IMR-90 (cell line): ENCODE data around the gene KRT7. TPM values are rescaled to one million over a fixed set of nuclear protein-coding genes. Genes with fewer than 3 reads are reported as not detected.
A peak's percentile ranks its signal among the peaks of the same experiment; 100 is the strongest.

Experiments
- ATAC-seq: fragments of 200-7000 bp; cut with Tn5 transposase; 2 replicates; pipeline ENCODE4 v1.9.1; 2020; ENCODE audit warnings: low read depth, mild to moderate bottlenecking, moderate library complexity
- BruUV-seq: library from RNA; stranded (reverse); fragments of 400-500 nt; replicated peaks from 2 replicates; lab custom pipeline; 2021; lab: Mats Ljungman, UMichigan
- CTCF ChIA-PET: fragments of 300-600 bp; formaldehyde crosslinking; extraction: SDS; loops from one replicate; lab custom pipeline; 2021; ENCODE audit warnings: antibody characterized with exemption; lab: Yijun Ruan, JAX
- POLR2A ChIA-PET: fragments of 300-600 bp; sonication (Branson Sonifier 250); formaldehyde crosslinking; loops from one replicate; lab custom pipeline; 2022; ENCODE audit warnings: antibody characterized with exemption; ENCODE audit not compliant: unreplicated experiment; lab: Charles Lee
- DNase-seq: peaks from one replicate; pipeline ENCODE4 v3.0.0; 2013
- H2AFZ ChIP-seq: replicated peaks from 2 replicates; pipeline ENCODE3; 2013; ENCODE audit warnings: low read length, mild to moderate bottlenecking; ENCODE audit not compliant: poor library complexity
- H2AK5ac ChIP-seq: 2 replicates; pipeline ENCODE4 v1.6.1; 2013; ENCODE audit warnings: low read depth, low read length, inconsistent platforms
- H2AK9ac ChIP-seq: replicated peaks from 2 replicates; pipeline ENCODE3; 2013; ENCODE audit warnings: mild to moderate bottlenecking, low read depth, low read length, moderate library complexity; ENCODE audit not compliant: poor library complexity
- H2BK120ac ChIP-seq: 2 replicates; pipeline ENCODE4 v1.6.1; 2013; ENCODE audit warnings: low read depth, low read length, inconsistent platforms
- H2BK15ac ChIP-seq: 3 replicates; pipeline ENCODE4 v1.6.1; 2013; ENCODE audit warnings: low read depth, low read length, inconsistent platforms
- H2BK20ac ChIP-seq: 2 replicates; pipeline ENCODE4 v1.6.1; 2013; ENCODE audit warnings: low read depth, mild to moderate bottlenecking, inconsistent platforms, low read length, moderate library complexity
- H2BK5ac ChIP-seq: 2 replicates; pipeline ENCODE4 v1.6.1; 2013; ENCODE audit warnings: mild to moderate bottlenecking, low read depth, low read length, inconsistent platforms; ENCODE audit not compliant: poor library complexity, severe bottlenecking
- H3K14ac ChIP-seq: replicated peaks from 2 replicates; pipeline ENCODE4 v1.6.1; 2013; ENCODE audit warnings: low read depth, low read length, inconsistent platforms
- H3K18ac ChIP-seq: 2 replicates; pipeline ENCODE4 v1.6.1; 2013; ENCODE audit warnings: low read depth, low read length, control low read depth
- H3K23ac ChIP-seq: 2 replicates; pipeline ENCODE4 v1.6.1; 2013; ENCODE audit warnings: low read depth, low read length, inconsistent platforms
- H3K27ac ChIP-seq: 2 replicates; pipeline ENCODE4 v1.5.1; 2013; ENCODE audit warnings: mild to moderate bottlenecking, control low read depth, low read length; ENCODE audit not compliant: insufficient read depth
- H3K27me3 ChIP-seq: 2 replicates; pipeline ENCODE4 v1.6.1; 2013; ENCODE audit warnings: low read length; ENCODE audit not compliant: control insufficient read depth, insufficient read depth
- H3K36me3 ChIP-seq: 2 replicates; pipeline ENCODE4 v1.6.1; 2013; ENCODE audit warnings: low read length, mixed read lengths; ENCODE audit not compliant: control insufficient read depth, insufficient read depth
- H3K4ac ChIP-seq: 2 replicates; pipeline ENCODE4 v1.6.1; 2013; ENCODE audit warnings: low read depth, low read length, inconsistent platforms
- H3K4me1 ChIP-seq: 2 replicates; pipeline ENCODE4 v1.6.1; 2013; ENCODE audit warnings: low read length, mixed read lengths; ENCODE audit not compliant: control insufficient read depth, insufficient read depth
- H3K4me2 ChIP-seq: 2 replicates; pipeline ENCODE4 v1.6.1; 2013; ENCODE audit warnings: low read depth, mild to moderate bottlenecking, control low read depth, low read length, moderate library complexity
- H3K4me3 ChIP-seq: 2 replicates; pipeline ENCODE4 v1.5.1; 2013; ENCODE audit warnings: low read depth, mild to moderate bottlenecking, control low read depth, low read length, moderate library complexity; ENCODE audit not compliant: insufficient read depth
- H3K56ac ChIP-seq: 2 replicates; pipeline ENCODE4 v1.6.1; 2013; ENCODE audit warnings: low read length, inconsistent platforms; ENCODE audit not compliant: insufficient read depth; ENCODE audit errors: extremely low read depth
- H3K79me1 ChIP-seq, 2 experiments: 2 replicates each; pipeline ENCODE4 v1.6.1; 2013; ENCODE audit warnings: low read length in 2 of 2, inconsistent platforms in 1 of 2, low read depth in 1 of 2
- H3K9ac ChIP-seq: 2 replicates; pipeline ENCODE4 v1.6.1; 2013; ENCODE audit warnings: low read depth, low read length, control low read depth
- H3K9me1 ChIP-seq: 2 replicates; pipeline ENCODE4 v1.6.1; 2013; ENCODE audit warnings: low read length, inconsistent platforms; ENCODE audit not compliant: insufficient read depth
- H3K9me3 ChIP-seq: 2 replicates; pipeline ENCODE4 v1.6.1; 2013; ENCODE audit warnings: low read length; ENCODE audit not compliant: control insufficient read depth, insufficient read depth
- H4K20me1 ChIP-seq: 2 replicates; pipeline ENCODE4 v1.6.1; 2013; ENCODE audit warnings: low read length, inconsistent platforms; ENCODE audit not compliant: insufficient read depth
- H4K5ac ChIP-seq: 2 replicates; pipeline ENCODE4 v1.6.1; 2013; ENCODE audit warnings: mild to moderate bottlenecking, low read depth, low read length, control low read depth
- H4K8ac ChIP-seq, 2 experiments: 2 replicates each; pipeline ENCODE4 v1.6.1; 2013; ENCODE audit warnings: low read depth in 2 of 2, low read length in 2 of 2, control low read depth in 1 of 2, inconsistent platforms in 1 of 2
- H4K91ac ChIP-seq: 2 replicates; pipeline ENCODE4 v1.6.1; 2013; ENCODE audit warnings: low read depth, low read length, inconsistent platforms; ENCODE audit not compliant: insufficient read depth
- CEBPB ChIP-seq: IDR thresholded peaks from 2 replicates; pipeline ENCODE4 v1.6.1; 2012; ENCODE audit warnings: low read depth, low read length, improper control_type of control experiment
- CHD1 ChIP-seq: IDR thresholded peaks from 2 replicates; pipeline ENCODE4 v1.6.1; 2012; ENCODE audit warnings: low read depth, low read length, improper control_type of control experiment
- MAFK ChIP-seq: IDR thresholded peaks from 2 replicates; pipeline ENCODE4 v1.6.1; 2012; ENCODE audit warnings: low read depth, low read length, improper control_type of control experiment
- WGBS, 2 experiments: methylation state at CpG; one replicate each; pipeline versions ENCODE4 v1.1.5 to v1.1.7; 2013; ENCODE audit warnings: missing lambda C conversion rate in 2 of 2; ENCODE audit not compliant: insufficient read length in 1 of 2; ENCODE audit errors: extremely low coverage in 2 of 2; 5-methylcytosine and 5-hydroxymethylcytosine counted together
- dilution Hi-C: fragments of 300-500 bp; cut with HindIII; formaldehyde crosslinking; loops from one replicate; pipeline ENCODE4 v1.14.3; 2018; ENCODE audit warnings: low sequenced_read_pairs; ENCODE audit not compliant: unreplicated experiment
- in situ Hi-C: fragments of 300-500 bp; cut with MboI; formaldehyde crosslinking; loops from 3 replicates; pipeline ENCODE4 v1.14.3; 2019; ENCODE audit warnings: low sequenced_read_pairs, inconsistent platforms, mixed read lengths
- intact Hi-C: fragments of 100-400 bp; cut with micrococcal nuclease; formaldehyde crosslinking; loops from 2 replicates; pipeline ENCODE4 v1.10.0; 2022
- polyA plus RNA-seq, 3 experiments: library from polyadenylated mRNA; depleted of rRNA; stranded (reverse); fragments of >200 nt; gene quantifications; 2 replicates each; pipeline ENCODE4 v1.2.3, GENCODE V29; 2012; ENCODE audit warnings: low replicate concordance in 1 of 3
- total RNA-seq: library from RNA; depleted of rRNA; stranded (reverse); fragments of >200 nt; gene quantifications from 2 replicates; pipeline ENCODE4 v1.2.3, GENCODE V29; 2012

Gene KRT7
- total and polyA plus RNA-seq, 2 of the 4 experiments (the other 2 are of a cell fraction): 0.54 to 1.7 TPM

DNA sequence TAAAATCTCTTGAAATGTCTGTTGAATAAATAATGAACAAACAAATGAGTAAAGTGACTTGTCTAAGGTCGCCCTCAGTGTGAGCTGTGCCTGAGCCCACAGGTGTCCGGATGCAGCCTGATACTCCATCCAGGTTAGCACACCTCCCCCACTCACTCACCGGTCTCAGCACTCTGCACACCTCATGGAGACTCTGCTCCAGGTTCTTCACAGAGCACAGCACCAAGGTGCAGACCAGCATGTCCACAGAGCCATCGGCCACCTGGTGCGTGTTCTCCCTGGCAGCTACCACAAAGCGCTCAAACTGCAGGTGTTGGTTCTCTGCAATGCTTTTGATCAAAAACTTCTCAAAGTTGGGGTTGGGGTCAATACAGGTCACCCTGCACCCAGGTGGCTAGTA, 4.1 kb upstream of the KRT7 start:
- peak overlapping the region in 1 of 2 experiments; percentile 93; a peak in 2 of 4 replicates for H4K8ac ChIP-seq
- peak overlapping the region; percentile 94 for H2AK5ac ChIP-seq
- H3K36me3 ChIP-seq: no peaks in the 10 kb centered on the region
- peaks cover 2% of the 10 kb centered on the region for H3K9me3 ChIP-seq
- dilution Hi-C loops (no loop called here), intact Hi-C loops (no loop called here), in situ Hi-C loops (no loop called here)
- H3K23ac ChIP-seq: no peak overlapping the region
- H3K79me1 ChIP-seq: peaks cover 0 to 17% of the 10 kb centered on the region in 2 experiments; a peak in 2 of 4 replicates
- H3K9ac ChIP-seq: no peak overlapping the region
- WGBS, 2 experiments: 100% methylated on average over 2 of the region's 6 CpGs; no CpG with 5 or more reads in 1 of the 2 experiments
- H3K4me2 ChIP-seq: no peak overlapping the region
- H3K18ac ChIP-seq: no peak overlapping the region
- ChIA-PET POLR2A (no interaction called here), CTCF (no interaction called here)
- ATAC-seq: no peak
- H2BK15ac ChIP-seq: peak overlapping the region; percentile 89; the same call in 2 of the 3 replicates
- H2AFZ ChIP-seq: no peak overlapping the region
- H2BK20ac ChIP-seq: peak overlapping the region; percentile 100
- no TSS peak for BruUV-seq
- TF ChIP-seq CHD1 (no peak), CEBPB (no peak), MAFK (no peak)
- H3K14ac ChIP-seq: peak overlapping the region; percentile 44; the same call in 1 of the 2 replicates
- H3K27me3 ChIP-seq: no peaks in the 10 kb centered on the region
- no peak overlapping the region for H3K4me3 ChIP-seq
- H4K91ac ChIP-seq: peak overlapping the region; percentile 98
- no peaks in the 10 kb centered on the region for H4K20me1 ChIP-seq
- no peak overlapping the region for H4K5ac ChIP-seq
- H3K4ac ChIP-seq: peak overlapping the region; percentile 99
- H3K27ac ChIP-seq: no peak overlapping the region
- no peak overlapping the region for H2AK9ac ChIP-seq
- peak overlapping the region; percentile 100 for H2BK120ac ChIP-seq
- no peak for DNase-seq
- peaks cover 23% of the 10 kb centered on the region for H3K4me1 ChIP-seq
- no peak overlapping the region for H2BK5ac ChIP-seq
- no peak overlapping the region for H3K56ac ChIP-seq
- peaks cover 29% of the 10 kb centered on the region for H3K9me1 ChIP-seq
